HG02763 (cell line): ENCODE measurements around the gene SGCG.
"Not testable (repeated sequence)": the region's sequence is repeated elsewhere in the genome, so short reads cannot be mapped to it uniquely, and the experiment has no call there.

ENCODE experiments used
- ATAC-seq: cut with Tn5 transposase; IDR thresholded peaks from one replicate; pipeline ENCODE4 v1.9.1; 2021; ENCODE audit warnings: mild to moderate bottlenecking, moderate library complexity; ENCODE audit not compliant: unreplicated experiment

SGCG gene

DNA sequence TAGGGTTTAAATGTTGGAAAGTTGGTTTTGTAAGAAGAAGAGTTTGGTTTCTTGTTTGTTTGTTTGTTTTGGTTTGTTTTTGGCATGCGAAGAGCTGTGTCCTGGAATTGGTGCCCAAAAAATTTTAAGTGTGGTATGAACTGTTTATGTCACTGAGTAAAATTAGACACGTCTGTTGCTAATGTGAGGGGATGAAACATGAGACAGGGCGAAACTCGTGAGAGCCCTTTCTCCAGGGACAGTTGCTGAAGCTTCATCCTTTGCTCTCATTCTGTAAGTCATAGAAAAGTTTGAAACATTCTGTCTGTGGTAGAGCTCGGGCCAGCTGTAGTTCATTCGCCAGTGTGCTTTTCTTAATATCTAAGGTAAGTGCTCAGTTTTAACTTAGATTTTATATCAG is at the start of gene SGCG:
TSS of gene SGCG (plus strand) at position 269 of the 400 bp plus-strand sequence. CDS start 22,716 bp downstream, outside the sequence.
- no peak for ATAC-seq

DNA sequence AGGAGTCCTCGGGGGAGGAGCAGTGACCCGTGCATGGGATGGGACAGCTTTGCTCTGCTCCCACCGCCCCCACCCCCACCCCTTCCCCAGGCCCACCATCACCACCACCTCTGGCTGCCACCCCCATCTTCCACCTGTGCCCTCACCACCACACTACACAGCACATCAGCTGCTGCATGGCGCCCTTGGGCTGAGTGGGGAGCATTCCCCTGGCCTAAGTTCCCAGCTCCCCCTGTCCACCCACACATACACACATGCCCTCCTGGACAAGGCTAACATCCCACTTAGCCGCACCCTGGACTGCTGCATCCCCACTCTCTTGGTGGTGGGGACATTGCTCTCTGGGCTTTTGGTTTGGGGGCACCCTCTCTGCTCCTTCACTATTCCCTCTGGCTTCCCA is 46.2 kb upstream of the SGCG start:
- ATAC-seq: no peak

GRCh38 chr13:23140492-23140891 is 40.3 kb upstream of the SGCG start:
- no peak for ATAC-seq

DNA sequence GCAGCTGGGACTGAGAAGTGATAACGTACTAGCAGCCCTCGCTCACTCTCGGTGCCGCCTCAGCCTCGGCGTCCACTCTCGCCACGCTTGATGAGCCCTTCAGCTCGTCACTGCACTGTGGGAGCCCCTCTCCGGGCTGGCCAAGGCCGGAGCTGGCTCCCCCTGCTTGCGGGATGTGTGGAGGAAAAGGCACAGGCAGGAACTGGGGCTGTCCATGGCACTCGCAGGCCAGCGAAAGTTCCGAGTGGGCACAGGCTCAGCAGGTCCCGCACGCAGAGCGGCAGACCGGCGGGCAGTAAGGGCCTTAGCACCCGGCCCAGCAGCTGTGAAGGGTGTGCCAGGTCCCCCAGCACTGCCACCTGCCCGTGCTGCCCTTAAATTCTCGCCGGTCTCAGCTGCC is 38.8 kb upstream of the SGCG start:
- no peak for ATAC-seq

DNA sequence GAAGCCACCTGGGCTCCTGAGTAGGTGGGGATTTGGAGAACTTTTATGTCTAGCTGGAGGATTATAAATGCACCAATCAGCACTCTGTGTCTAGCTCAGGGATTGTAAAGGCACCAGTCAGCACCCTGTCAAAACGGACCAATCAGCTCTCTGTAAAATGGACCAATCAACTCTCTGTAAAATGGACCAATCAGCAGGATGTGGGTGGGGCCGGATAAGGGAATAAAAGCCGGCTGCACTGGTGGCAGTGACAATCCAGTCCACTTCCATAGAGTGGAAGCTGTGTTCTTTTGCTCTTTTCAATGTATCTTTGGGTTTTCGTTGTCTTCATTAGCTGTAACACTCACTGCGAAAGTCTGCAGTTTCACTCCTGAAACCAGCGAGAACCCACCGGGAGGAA is 38.2 kb upstream of the SGCG start:
- ATAC-seq: not testable (repeated sequence)

- ATAC-seq: no peak
These were observed 36.3 kb upstream of the SGCG start for GRCh38 chr13:23144431-23144830.

DNA sequence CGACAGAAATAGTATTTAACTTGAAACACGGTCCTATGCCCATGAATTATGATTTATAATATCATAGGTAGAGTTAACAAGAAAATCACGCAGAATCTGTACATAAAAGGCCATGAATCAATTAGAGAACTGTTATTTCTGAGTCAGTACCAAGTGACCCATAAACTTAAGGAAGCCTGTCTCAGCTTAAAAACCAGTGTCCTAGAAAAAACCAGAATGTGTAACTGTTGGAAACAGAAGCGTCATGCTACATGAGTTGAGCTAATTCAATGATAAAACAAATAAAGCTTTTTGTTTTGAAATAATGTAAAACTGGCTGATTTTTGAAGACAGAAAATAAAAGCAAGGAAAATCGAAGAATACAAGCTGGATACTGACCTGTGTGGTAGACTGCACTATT is 34.8 kb upstream of the SGCG start:
- no peak for ATAC-seq

- ATAC-seq: no peak
These were observed 33.8 kb upstream of the SGCG start for GRCh38 chr13:23146811-23147625.

DNA sequence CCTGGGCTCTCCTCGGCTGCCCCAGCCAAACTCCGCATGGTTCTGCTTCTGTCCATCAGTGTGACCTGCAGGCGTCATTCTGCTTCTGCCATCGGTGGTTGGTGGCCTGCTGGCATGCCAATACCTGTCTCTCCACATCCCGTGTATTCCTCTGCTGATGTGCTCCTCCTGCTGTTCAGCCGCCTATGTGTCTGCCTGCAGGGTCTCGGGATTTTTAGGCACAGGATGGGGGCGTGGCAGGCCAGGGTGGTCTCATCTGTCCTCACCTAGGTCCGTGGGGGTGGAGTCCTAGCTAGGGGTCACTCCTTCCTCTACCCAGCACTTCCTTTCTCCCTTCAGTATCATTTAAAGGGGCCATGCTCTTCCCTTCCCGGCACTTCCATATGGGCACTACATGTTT is 33.0 kb upstream of the SGCG start:
- no peak for ATAC-seq

GRCh38 chr13:23157781-23158180 is 23.0 kb upstream of the SGCG start:
- ATAC-seq: no peak

GRCh38 chr13:23159205-23159759 is 21.5 kb upstream of the SGCG start:
- no peak for ATAC-seq

DNA sequence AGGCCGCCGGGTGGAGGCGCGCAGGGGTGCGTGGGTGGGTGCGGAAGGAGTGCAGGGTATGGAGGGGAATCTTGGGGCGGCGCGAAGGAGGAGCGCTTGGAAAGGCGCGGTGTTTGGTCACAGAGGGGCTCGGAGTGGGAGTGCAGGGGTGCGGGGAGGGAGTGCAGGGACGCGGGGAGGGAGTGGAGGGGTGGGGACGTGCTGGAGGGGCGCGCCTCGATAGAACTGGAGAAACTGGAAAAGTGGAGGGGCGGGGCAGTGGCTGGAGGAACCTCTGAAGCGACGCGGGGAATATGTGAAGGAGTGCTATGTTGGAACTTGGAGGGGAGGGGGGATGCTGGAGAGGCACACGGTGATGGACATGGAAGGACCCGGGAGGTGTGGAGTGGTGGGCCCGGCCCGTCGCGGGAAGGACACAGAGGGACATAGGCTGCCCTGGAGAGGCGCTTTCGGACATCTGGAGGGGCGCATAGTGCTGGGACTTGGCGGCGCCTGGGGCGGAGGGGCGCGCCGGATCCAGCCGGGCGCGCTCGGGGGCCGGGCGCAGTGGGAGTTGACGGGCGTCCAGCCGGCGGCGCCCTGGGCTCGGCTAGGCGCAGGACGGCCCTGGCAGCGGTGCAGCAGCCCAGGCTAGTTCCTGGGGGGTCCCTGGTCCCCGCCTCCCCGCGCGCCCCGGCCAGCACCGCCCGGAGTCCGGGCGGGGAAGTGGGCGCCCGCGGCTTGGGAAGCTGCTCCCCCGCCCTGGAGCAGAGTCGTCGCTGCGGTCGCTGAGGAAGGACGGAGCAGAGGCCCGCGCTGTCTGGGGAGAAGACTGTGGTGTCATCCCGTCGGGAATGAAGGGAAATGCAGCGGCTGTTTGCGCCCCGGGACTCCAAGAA is 20.8 kb upstream of the SGCG start:
- no peak for ATAC-seq

DNA sequence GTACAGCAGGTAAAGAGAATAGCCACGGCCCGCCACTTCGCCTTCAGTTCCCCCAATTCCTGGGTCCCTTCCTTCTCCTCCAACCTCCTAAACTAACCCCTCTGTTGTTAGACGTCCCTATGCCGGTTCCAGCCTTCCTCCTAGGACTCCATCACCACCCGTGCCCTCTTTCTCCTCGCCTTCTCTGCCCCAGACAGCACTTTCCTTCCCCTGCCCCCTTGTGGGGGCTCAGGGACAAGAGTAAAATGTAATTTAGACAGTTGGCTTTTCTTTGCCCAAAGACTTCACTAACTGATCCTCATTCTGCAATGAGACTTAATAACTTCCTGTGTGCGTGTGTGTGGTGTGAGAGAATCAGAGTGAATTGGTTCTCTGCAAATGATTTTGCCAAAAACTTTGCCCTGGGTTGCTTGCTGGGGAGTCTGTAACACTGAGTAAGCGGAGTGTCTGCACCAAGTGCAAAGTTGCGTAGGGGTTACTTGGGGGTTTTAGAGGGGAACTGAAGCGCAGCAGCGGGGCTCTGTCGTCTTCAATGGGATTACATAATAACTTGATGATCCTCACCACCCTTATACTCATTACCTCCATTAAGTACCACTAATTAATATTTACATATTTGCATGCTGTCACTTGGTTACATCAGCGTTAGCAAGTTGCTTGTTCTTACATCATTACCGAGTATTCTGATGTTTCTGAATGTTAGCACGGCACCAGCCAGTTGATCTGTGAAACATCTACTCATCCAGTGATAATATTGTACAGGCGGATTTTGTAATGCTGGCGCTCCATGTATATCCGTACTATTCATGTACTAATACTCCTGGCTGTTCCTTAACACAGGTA is 19.9 kb upstream of the SGCG start:
- ATAC-seq: no peak

DNA sequence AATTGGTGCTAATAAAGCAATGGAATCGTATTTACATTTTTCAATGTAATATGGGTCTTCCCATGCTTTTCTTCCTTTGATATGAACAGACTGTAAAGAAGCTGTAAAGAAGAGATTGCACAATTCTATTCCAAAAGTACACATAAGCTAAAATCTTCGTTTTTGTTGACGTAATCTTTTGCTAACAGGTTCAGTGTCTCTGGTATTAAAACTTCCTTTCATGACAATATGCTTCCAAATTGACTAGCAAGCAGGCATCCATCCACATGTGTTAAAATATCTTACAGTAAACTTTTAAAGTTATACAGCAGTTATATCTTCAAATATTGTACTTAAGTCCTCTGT is 19.3 kb upstream of the SGCG start:
- ATAC-seq: no peak

- ATAC-seq: no peak
These were observed 4.9 kb upstream of the SGCG start for GRCh38 chr13:23175920-23176319.

DNA sequence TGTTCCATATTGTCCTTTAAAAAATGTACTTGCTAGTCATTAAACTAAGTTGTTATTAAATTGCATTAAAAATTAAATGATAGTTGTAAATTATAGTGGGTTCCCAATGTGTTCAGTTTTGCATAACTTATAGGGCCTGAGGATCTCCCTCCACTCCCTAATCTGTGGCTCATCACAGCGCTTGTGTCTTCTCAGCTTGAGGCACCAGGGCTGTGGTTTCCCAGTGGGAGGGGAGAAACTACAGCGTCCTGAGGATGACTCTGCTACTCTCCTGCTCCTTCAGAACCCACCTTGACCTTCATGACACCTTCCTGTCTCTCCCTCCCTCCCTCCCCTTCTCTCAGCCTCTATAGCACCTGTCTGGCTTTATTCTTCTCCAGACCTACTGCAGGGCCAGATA is 1.4 kb downstream of the SGCG start:
- ATAC-seq: no peak

- no peak for ATAC-seq
These were observed 2.5 kb downstream of the SGCG start for GRCh38 chr13:23183292-23183691.

DNA sequence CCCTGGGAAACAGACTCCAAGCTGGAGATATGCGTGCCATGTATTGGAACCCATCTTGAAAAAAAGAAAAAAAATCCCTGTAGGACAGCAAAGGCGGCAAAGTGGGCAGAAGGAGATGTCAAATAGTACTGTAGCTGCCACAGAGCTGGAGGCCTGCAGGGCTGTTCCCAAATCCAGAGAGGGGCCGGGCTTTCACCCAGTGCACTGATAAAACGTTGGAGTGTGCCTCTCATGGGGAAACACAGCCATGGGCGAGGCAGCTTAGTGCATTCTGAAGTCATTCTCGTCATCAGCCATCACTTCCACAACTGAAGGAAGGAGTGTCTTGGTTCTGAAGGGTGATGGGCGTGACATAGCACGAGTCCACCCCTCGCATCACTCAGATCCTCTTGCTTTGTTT is 4.8 kb downstream of the SGCG start:
- no peak for ATAC-seq

GRCh38 chr13:23201870-23202269 is 21.1 kb downstream of the SGCG start:
- ATAC-seq: no peak

DNA sequence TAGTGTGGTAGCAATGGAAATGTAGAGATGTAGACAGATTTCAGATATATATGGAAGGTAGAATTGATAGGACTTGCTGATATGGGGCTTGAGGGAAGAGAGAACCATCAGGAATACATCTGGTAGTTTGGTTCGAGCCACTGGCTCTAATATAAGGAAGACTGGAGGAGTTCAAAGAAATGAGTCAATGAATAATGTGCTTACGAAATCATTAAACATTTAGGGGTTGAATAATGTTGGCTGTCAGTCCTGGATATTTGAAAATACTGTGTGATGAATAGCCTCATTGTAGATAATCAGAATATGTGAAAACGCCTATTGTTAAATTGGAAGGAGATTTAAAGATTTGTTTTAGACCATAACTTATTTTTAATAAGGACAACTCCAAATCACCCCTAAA is 21.6 kb downstream of the SGCG start:
- no peak for ATAC-seq

DNA sequence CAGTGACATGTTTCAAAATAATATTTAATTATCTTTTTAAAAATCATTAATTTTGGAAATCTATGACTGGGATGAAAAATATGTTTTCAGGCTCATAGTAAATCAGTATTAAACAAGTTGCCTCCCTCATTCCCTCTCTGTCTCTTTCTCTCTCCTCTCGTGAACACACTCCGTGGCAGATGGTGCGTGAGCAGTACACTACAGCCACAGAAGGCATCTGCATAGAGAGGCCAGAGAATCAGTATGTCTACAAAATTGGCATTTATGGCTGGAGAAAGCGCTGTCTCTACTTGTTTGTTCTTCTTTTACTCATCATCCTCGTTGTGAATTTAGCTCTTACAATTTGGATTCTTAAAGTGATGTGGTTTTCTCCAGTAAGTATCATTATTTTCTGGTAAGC is 22.7 kb downstream of the SGCG start:
- no peak for ATAC-seq
